Mesenchymal stem cell (in vitro differentiated cells and primary cell): Measurements from ENCODE around the gene DES.
A peak's percentile ranks its signal among the peaks of the same experiment; 100 is the strongest.

Source experiments
- DNase-seq: peaks from one replicate; pipeline ENCODE4 v3.0.0-alpha.2; 2013
- H2AFZ ChIP-seq: one replicate; pipeline ENCODE4 v1.6.1; 2013; ENCODE audit warnings: low read depth, mild to moderate bottlenecking, control low read depth, inconsistent platforms, low read length, moderate library complexity
- H2AK5ac ChIP-seq: 2 replicates; pipeline ENCODE4 v1.6.1; 2013; ENCODE audit warnings: low read length, moderate library complexity, mild to moderate bottlenecking, inconsistent platforms; ENCODE audit not compliant: severe bottlenecking
- H2BK120ac ChIP-seq: one replicate; pipeline ENCODE4 v1.6.1; 2013; ENCODE audit warnings: low read depth, mild to moderate bottlenecking, inconsistent platforms, low read length, moderate library complexity
- H2BK12ac ChIP-seq, 2 experiments: one replicate each; pipeline ENCODE4 v1.6.1; 2013; ENCODE audit warnings: inconsistent platforms in 2 of 2, low read length in 2 of 2, mild to moderate bottlenecking in 2 of 2, moderate library complexity in 2 of 2, control low read depth in 1 of 2
- H2BK15ac ChIP-seq: one replicate; pipeline ENCODE4 v1.6.1; 2013; ENCODE audit warnings: mild to moderate bottlenecking, low read depth, inconsistent platforms; ENCODE audit not compliant: poor library complexity, severe bottlenecking
- H2BK5ac ChIP-seq: 2 replicates; pipeline ENCODE4 v1.6.1; 2013; ENCODE audit warnings: low read depth, mild to moderate bottlenecking, low read length, control low read depth, inconsistent platforms; ENCODE audit not compliant: poor library complexity, severe bottlenecking
- H3K14ac ChIP-seq, 2 experiments: one replicate each; pipeline ENCODE4 v1.6.1; 2013; ENCODE audit warnings: inconsistent platforms in 2 of 2, low read length in 2 of 2, control low read depth in 1 of 2, mild to moderate bottlenecking in 1 of 2, moderate library complexity in 1 of 2
- H3K18ac ChIP-seq, 2 experiments: one replicate each; pipeline ENCODE4 v1.6.1; 2013; ENCODE audit warnings: inconsistent platforms in 2 of 2, low read length in 2 of 2, control low read depth in 1 of 2, low read depth in 1 of 2, mild to moderate bottlenecking in 1 of 2
- H3K23ac ChIP-seq, 2 experiments: one replicate each; pipeline ENCODE4 v1.6.1; 2013; ENCODE audit warnings: inconsistent platforms in 2 of 2, low read length in 2 of 2, mild to moderate bottlenecking in 2 of 2, moderate library complexity in 2 of 2, control low read depth in 1 of 2
- H3K27ac ChIP-seq: 2 replicates; pipeline ENCODE4 v1.5.1; 2013; ENCODE audit warnings: mild to moderate bottlenecking, moderate library complexity, low read length, control low read depth, inconsistent platforms; ENCODE audit not compliant: poor library complexity, severe bottlenecking
- H3K27me3 ChIP-seq, 2 experiments: 2 replicates each; pipeline versions ENCODE4 v1.6.1 to v1.7.0; 2013; ENCODE audit warnings: low read length in 2 of 2, mild to moderate bottlenecking in 2 of 2, moderate library complexity in 2 of 2, control low read depth in 1 of 2, inconsistent platforms in 1 of 2; ENCODE audit not compliant: control insufficient read depth in 1 of 2, insufficient read depth in 1 of 2
- H3K36me3 ChIP-seq, 2 experiments: 2 replicates each; pipeline versions ENCODE4 v1.6.1 to v1.7.0; 2013; ENCODE audit warnings: low read length in 2 of 2, control low read depth in 1 of 2, inconsistent platforms in 1 of 2, low read depth in 1 of 2, mild to moderate bottlenecking in 1 of 2; ENCODE audit not compliant: insufficient read depth in 2 of 2, control insufficient read depth in 1 of 2
- H3K4ac ChIP-seq, 2 experiments: one replicate each; pipeline ENCODE4 v1.6.1; 2013; ENCODE audit warnings: inconsistent platforms in 2 of 2, low read length in 2 of 2, mild to moderate bottlenecking in 2 of 2, moderate library complexity in 2 of 2, control low read depth in 1 of 2, low read depth in 1 of 2
- H3K4me1 ChIP-seq: 2 replicates; pipeline ENCODE4 v1.6.1; 2013; ENCODE audit warnings: low read depth, low read length, control low read depth; ENCODE audit not compliant: control insufficient read depth, insufficient read depth
- H3K4me2 ChIP-seq: 2 replicates; pipeline ENCODE4 v1.6.1; 2013; ENCODE audit warnings: low read length, mild to moderate bottlenecking, inconsistent platforms; ENCODE audit not compliant: poor library complexity, severe bottlenecking
- H3K4me3 ChIP-seq, 2 experiments: 2 replicates each; pipeline versions ENCODE4 v1.5.1 to v1.7.0; 2013; ENCODE audit warnings: low read length in 2 of 2, mild to moderate bottlenecking in 2 of 2, control low read depth in 1 of 2, low read depth in 1 of 2; ENCODE audit not compliant: insufficient read depth in 1 of 2
- H3K79me1 ChIP-seq: replicated peaks from 2 replicates; pipeline ENCODE4 v1.6.1; 2013; ENCODE audit warnings: mild to moderate bottlenecking, control low read depth, low read length, inconsistent platforms; ENCODE audit not compliant: poor library complexity, severe bottlenecking
- H3K9ac ChIP-seq: 2 replicates; pipeline ENCODE4 v1.7.0; 2013; ENCODE audit warnings: mild to moderate bottlenecking, low read length, moderate library complexity
- H3K9me3 ChIP-seq: 2 replicates; pipeline ENCODE4 v1.7.0; 2013; ENCODE audit warnings: mild to moderate bottlenecking, low read length; ENCODE audit not compliant: control insufficient read depth
- H4K8ac ChIP-seq: one replicate; pipeline ENCODE4 v1.6.1; 2013; ENCODE audit warnings: inconsistent platforms, mild to moderate bottlenecking, low read length, moderate library complexity
- H4K91ac ChIP-seq: one replicate; pipeline ENCODE4 v1.6.1; 2013; ENCODE audit warnings: mild to moderate bottlenecking, low read length, inconsistent platforms
- WGBS: methylation state at CpG from one replicate; pipeline ENCODE4 v1.1.7; 2013; ENCODE audit warnings: mixed read lengths; 5-methylcytosine and 5-hydroxymethylcytosine counted together

DES gene

DNA sequence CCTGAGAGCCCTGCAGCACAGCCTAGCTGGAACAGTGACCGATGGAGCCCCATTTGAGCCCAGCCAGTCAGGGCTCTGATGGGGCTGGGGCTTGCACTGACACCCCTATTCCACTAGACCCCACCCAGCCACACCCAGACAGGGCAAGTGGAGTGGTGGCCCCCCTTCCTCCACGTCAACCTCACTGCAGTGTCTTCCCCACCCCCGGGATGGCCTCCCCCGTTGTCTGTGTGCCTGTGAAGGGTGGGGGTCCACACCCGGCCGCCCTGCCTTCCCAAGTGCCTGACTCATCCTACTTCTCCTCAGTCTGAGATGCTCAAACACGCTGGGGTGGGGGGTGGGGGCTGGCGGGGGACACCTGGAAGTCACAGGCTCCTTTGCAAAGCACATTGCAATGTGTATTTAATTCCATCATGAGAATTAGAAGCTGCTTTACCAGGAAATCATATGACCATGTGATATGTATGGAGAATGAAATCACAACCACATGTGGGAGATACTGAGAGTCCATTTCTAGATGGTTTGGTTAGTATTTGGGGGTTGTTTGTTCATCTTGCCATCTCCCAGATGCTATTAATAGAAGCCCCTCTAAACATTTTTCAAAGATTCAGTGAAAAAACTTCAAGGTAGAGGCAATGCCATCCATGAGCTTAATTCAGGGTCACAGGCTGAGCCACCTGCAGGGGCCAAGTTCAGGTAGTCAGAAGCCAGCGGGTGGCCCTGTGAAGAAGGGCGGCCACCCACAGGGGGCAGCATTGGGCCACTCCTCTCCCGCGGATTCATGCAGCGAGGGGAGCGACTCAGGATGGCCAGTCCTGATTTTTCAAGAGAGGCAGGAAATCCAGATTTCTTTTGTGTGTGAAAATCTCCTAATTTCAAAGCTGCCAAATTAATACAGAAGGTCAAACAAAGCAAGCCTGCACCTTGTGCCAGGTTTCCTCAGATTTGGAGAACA is 57.8 kb downstream of the DES start:
- H2AK5ac ChIP-seq, result no peak overlapping the region
- no peak overlapping the region for H3K27ac ChIP-seq
- H3K4me2 ChIP-seq, result no peak overlapping the region
- no peak overlapping the region for H2BK12ac ChIP-seq
- no peak overlapping the region for H2BK15ac ChIP-seq
- H2AFZ ChIP-seq, result no peak overlapping the region
- peak overlapping the region; percentile 58 for H3K9ac ChIP-seq
- no peak overlapping the region for H3K4me3 ChIP-seq
- no peaks in the 10 kb centered on the region for H3K27me3 ChIP-seq
- H4K91ac ChIP-seq, result no peak overlapping the region
- peaks cover 11% of the 10 kb centered on the region for H3K4me1 ChIP-seq
- no peak overlapping the region for H3K14ac ChIP-seq
- H3K4ac ChIP-seq, result no peak overlapping the region
- WGBS, result 23% methylated on average over 8 of the region's 14 CpGs
- H3K18ac ChIP-seq, result no peak overlapping the region
- no peak overlapping the region for H2BK120ac ChIP-seq
- H3K9me3 ChIP-seq, result no peaks in the 10 kb centered on the region
- DNase-seq, result peak; percentile 56
- H3K36me3 ChIP-seq, result peaks cover 75 to 88% of the 10 kb centered on the region in 2 experiments
- H3K23ac ChIP-seq, result no peak overlapping the region
- no peaks in the 10 kb centered on the region for H3K79me1 ChIP-seq
- H4K8ac ChIP-seq, result no peak overlapping the region
- no peak overlapping the region for H2BK5ac ChIP-seq
